ENCODE data around the gene LAGE3.

DNA sequence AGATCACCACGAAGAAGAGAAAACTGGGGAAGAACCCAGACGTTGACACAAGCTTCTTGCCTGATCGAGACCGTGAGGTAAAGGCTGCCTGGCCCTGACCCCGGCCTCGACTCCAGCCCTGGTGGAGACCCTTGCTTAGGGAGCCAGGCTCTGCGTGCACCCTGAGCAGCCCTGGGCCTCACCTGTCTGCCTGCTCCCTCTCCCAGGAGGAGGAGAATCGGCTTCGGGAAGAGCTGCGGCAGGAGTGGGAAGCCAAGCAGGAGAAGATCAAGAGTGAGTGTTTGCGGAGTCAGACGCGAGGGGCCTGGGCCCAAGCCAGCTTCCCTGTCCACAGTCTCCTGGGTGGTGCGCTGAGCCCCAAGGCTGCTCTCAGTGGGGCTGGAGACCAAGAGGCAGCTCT, 30.6 kb downstream of the LAGE3 start:
- TF ChIP-seq POLR2AphosphoS5 (IDR thresholded peaks at IDR 0.05; ENCODE audit: borderline replicate concordance, low read depth, low read length) (no peak), EZH2 (IDR thresholded peaks at IDR 0.05) (no peak), FOXP2 (optimal IDR thresholded peaks at IDR 0.05; ENCODE audit: control extremely low read depth, extremely low read length, insufficient read depth) (no peak)
